K562 (cell line): ENCODE results near the gene OSCP1. TPM values are rescaled to one million over a fixed set of nuclear protein-coding genes. Genes with fewer than 3 reads are reported as not detected.

Experiments used
- ARID1B ChIP-seq: fragments of 450-650 bp; IDR thresholded peaks from 2 replicates; pipeline ENCODE4 v1.6.1; 2016; ENCODE audit warnings: antibody characterized with exemption, mild to moderate bottlenecking, inconsistent platforms
- ARNT ChIP-seq, 2 experiments: fragments of 450-650 bp; IDR thresholded peaks; 2 replicates each; pipeline ENCODE4 v1.6.1; 2016; ENCODE audit warnings: mild to moderate bottlenecking in 1 of 2
- C11orf30 ChIP-seq: fragments of 450-650 bp; IDR thresholded peaks from 2 replicates; pipeline ENCODE4 v1.6.1; 2016; ENCODE audit warnings: low read depth, mild to moderate bottlenecking
- CEBPB ChIP-seq: fragments of 450-650 bp; IDR thresholded peaks from 2 replicates; pipeline ENCODE4 v1.6.1; 2016; ENCODE audit warnings: missing genetic modification characterization, missing compliant biosample characterization
- FOXA3 ChIP-seq, 2 experiments: fragments of 450-650 bp in 1 of 2; sonication (generic) in 1 of 2; formaldehyde crosslinking; IDR thresholded peaks in 1 of 2; conservative IDR thresholded peaks in 1 of 2; 2 replicates each; pipeline versions ENCODE4 v1.4.0 to v1.8.0; 2020 to 2022; ENCODE audit warnings: mild to moderate bottlenecking in 2 of 2, missing genetic modification reagents in 1 of 2
- HDAC2 ChIP-seq: fragments of 450-650 bp; IDR thresholded peaks from 2 replicates; pipeline ENCODE4 v1.6.1; 2016; ENCODE audit warnings: mild to moderate bottlenecking
- HOXB6 ChIP-seq: fragments of 250-450 bp; sonication (Bioruptor Pico); IDR thresholded peaks from 2 replicates; pipeline ENCODE4 v1.5.1; 2022; ENCODE audit warnings: mild to moderate bottlenecking, borderline replicate concordance
- MTA1 ChIP-seq: fragments of 450-650 bp; IDR thresholded peaks from 2 replicates; pipeline ENCODE4 v1.6.1; 2017; ENCODE audit warnings: borderline replicate concordance
- THRA ChIP-seq: fragments of 450-650 bp; IDR thresholded peaks from 2 replicates; pipeline ENCODE4 v1.6.1; 2017; ENCODE audit warnings: mild to moderate bottlenecking, moderate library complexity
- ZNF263 ChIP-seq: sonication (generic); formaldehyde crosslinking; IDR thresholded peaks from 2 replicates; pipeline ENCODE4 v1.8.0; 2022; ENCODE audit warnings: mild to moderate bottlenecking, missing genetic modification reagents, borderline replicate concordance
- ZNF280A ChIP-seq: fragments of 450-650 bp; IDR thresholded peaks from 2 replicates; pipeline ENCODE4 v1.6.1; 2018; ENCODE audit warnings: mild to moderate bottlenecking, low read depth; ENCODE audit not compliant: partially characterized antibody
- ZNF280B ChIP-seq: fragments of 250-450 bp; sonication (Bioruptor Pico); IDR thresholded peaks from 2 replicates; pipeline ENCODE4 v1.5.1; 2021; ENCODE audit warnings: mild to moderate bottlenecking
- ZNF318 ChIP-seq, 2 experiments: fragments of 450-650 bp; IDR thresholded peaks; 2 replicates each; pipeline ENCODE4 v1.6.1; 2016; ENCODE audit warnings: mild to moderate bottlenecking in 2 of 2, borderline replicate concordance in 1 of 2, low read depth in 1 of 2, moderate library complexity in 1 of 2
- polyA plus RNA-seq, 8 experiments: library from polyadenylated mRNA; depleted of rRNA in 4 of 8; stranded (reverse) in 5 of 8; unstranded in 3 of 8; fragments of >200 nt; fragmentation: Nextera tagmentation in 2 of 8; fragmentation: Illumina TruSeq in 1 of 8; extraction: Ambion mirVana in 2 of 8; extraction: Trizol in 1 of 8; gene quantifications; 2 replicates each; pipeline versions ENCODE4 v1.2.1 to v1.2.3, GENCODE V29; 2011 to 2014; ENCODE audit warnings: inconsistent platforms in 1 of 8, missing spikeins in 1 of 8
- total RNA-seq, 7 experiments: library from RNA; depleted of rRNA in 6 of 7; stranded (reverse); fragments of >200 nt in 6 of 7; fragmentation: Illumina TruSeq in 2 of 7; extraction: Trizol in 2 of 7; gene quantifications; 2 replicates each; pipeline versions ENCODE4 v1.2.1 to v1.2.3, GENCODE V29; 2011 to 2021; ENCODE audit warnings: low replicate concordance in 1 of 7

OSCP1 gene
- total and polyA plus RNA-seq, 9 of the 15 experiments (the other 6 are each of a cell fraction or from before 2014, with no cell fraction given), result 0.15 to 0.40 (median 0.33) TPM; not detected in 5

GRCh38 chr1:36448530-36449056 is 1.7 kb downstream of the OSCP1 start (continued):
- TF ChIP-seq ZNF280A (no peak), HDAC2 (no peak), ARID1B (0 out of 2 replicates have a peak, but pooled peaks have one; percentile 41), MTA1 (peak; percentile 79; the same call in 1 of the 2 replicates), HOXB6 (CRISPR knock-in tag) (0 out of 2 replicates have a peak, but pooled peaks have one; percentile 57), C11orf30 (peak; percentile 53; the same call in 1 of the 2 replicates), ZNF263 (CRISPR knock-in tag) (peak; percentile 89), ZNF280B (CRISPR knock-in tag) (no peak), ZNF318 (IDR thresholded peaks at IDR 0.05; ENCODE audit: borderline replicate concordance in 1 of 2, low read depth in 1 of 2) (no peak), THRA (no peak), FOXA3 (CRISPR knock-in tag; conservative IDR thresholded peaks at IDR 0.05 in 1 of 2, IDR thresholded peaks at IDR 0.05 in 1 of 2) (0 out of 4 replicates have a peak, but pooled peaks of 1 of the 2 experiments have one; percentile 41), CEBPB (peak; percentile 88), ARNT (IDR thresholded peaks at IDR 0.05) (peak in 1 of 2 experiments; percentile 62; a peak in 1 of 4 replicates)
